HFF-Myc (cell line): Measurements from ENCODE around the gene YPEL3.
"Not testable (repeated sequence)": the region's sequence is repeated elsewhere in the genome, so short reads cannot be mapped to it uniquely, and the experiment has no call there.

ENCODE experiments used
- DNase-seq: peaks from one replicate; pipeline ENCODE4 v3.0.0-alpha.2; 2011; ENCODE audit warnings: low read depth; ENCODE audit errors: extremely low read depth
- H3K4me3 ChIP-seq: replicated peaks from 2 replicates; pipeline ENCODE4 v1.5.1; 2011; ENCODE audit warnings: low read depth, mild to moderate bottlenecking, control low read depth, low read length
- TF ChIP-seq, protein P1 (sequence below): IDR thresholded peaks from 2 replicates; pipeline ENCODE4 v1.5.1; 2012; ENCODE audit warnings: mild to moderate bottlenecking, low read depth, low read length, control low read depth; ENCODE audit errors: missing control alignments

Gene YPEL3

GRCh38 chr16:30117768-30118167 is 21.8 kb upstream of the YPEL3 start:
- H3K4me3 ChIP-seq = no peak overlapping the region

DNA sequence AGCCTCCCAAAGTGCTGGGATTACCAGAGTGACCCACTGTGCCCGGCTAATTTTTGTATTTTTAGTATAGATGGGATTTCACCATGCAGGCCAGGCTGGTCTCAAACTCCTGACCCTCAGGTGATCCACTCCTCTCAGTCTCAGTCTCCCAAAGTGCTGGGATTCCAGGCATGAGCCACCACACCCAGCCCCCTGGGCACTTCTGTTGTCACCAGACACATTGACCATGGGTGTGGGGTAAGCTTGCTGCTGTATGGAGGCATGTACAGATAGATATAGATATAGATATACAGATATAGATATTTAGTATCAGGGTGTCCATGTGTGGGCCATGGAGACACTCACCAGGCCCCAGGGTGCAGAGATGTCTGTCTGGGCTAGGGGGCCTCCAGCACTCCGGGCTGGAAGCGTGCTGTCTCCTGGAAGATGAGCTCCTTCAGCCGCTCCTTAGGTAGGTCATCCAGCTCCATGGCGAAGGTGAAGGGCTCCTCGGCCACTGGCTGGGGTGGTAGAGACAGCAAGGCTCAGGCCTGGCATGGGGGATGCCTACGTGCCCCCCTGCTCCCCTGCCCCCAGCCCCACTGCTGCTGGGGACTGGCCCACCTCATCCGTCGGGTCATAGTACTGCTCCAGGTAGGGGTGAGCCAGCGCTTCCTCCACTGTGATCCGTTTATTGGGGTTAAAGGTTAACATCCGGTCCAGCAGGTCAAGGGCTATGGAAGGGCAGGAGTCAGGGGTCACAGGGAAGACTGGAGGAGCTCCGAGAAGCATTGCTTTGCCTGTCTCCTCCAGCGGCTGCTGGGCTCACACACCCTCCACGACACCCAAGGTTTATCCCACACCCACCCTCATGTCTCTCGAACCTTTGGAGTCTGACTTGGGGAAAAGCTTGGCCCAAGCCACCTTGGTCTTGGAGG is 20.5 kb upstream of the YPEL3 start:
- no peak for DNase-seq
- no peak overlapping the region for H3K4me3 ChIP-seq
- TF ChIP-seq, protein P1, sequence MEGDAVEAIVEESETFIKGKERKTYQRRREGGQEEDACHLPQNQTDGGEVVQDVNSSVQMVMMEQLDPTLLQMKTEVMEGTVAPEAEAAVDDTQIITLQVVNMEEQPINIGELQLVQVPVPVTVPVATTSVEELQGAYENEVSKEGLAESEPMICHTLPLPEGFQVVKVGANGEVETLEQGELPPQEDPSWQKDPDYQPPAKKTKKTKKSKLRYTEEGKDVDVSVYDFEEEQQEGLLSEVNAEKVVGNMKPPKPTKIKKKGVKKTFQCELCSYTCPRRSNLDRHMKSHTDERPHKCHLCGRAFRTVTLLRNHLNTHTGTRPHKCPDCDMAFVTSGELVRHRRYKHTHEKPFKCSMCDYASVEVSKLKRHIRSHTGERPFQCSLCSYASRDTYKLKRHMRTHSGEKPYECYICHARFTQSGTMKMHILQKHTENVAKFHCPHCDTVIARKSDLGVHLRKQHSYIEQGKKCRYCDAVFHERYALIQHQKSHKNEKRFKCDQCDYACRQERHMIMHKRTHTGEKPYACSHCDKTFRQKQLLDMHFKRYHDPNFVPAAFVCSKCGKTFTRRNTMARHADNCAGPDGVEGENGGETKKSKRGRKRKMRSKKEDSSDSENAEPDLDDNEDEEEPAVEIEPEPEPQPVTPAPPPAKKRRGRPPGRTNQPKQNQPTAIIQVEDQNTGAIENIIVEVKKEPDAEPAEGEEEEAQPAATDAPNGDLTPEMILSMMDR = no peak

More at GRCh38 chr16:30117768-30118167, 21.8 kb upstream of the YPEL3 start:
- no peak for DNase-seq
- TF ChIP-seq, protein P1 = no peak

GRCh38 chr16:30115238-30115637 is 19.2 kb upstream of the YPEL3 start:
- TF ChIP-seq, protein P1 = no peak
- H3K4me3 ChIP-seq = no peak overlapping the region
- DNase-seq = no peak

DNA sequence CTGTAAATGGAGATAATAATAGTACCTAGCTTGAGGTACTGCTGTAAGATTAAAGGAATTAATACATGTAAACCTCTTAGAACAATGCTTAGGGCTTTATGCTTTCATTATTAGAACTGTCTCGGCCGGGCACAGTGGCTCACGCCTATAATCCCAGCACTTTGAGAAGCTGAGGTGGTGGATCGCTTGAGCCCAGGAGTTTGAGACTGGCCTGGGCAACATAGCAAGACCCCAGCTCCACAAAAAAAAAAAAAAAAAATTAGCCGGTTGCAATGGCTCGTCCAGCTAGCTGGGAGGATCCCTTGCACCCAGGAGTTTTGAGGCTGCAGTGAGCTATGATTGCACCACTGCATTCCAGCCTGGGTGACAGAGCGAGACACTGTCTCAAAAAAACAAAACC is 18.8 kb upstream of the YPEL3 start:
- not testable (repeated sequence) for H3K4me3 ChIP-seq, DNase-seq

- no peak for DNase-seq
- H3K4me3 ChIP-seq = no peak overlapping the region
- TF ChIP-seq, protein P1 = no peak
Observed at GRCh38 chr16:30114411-30114810, 18.4 kb upstream of the YPEL3 start.

DNA sequence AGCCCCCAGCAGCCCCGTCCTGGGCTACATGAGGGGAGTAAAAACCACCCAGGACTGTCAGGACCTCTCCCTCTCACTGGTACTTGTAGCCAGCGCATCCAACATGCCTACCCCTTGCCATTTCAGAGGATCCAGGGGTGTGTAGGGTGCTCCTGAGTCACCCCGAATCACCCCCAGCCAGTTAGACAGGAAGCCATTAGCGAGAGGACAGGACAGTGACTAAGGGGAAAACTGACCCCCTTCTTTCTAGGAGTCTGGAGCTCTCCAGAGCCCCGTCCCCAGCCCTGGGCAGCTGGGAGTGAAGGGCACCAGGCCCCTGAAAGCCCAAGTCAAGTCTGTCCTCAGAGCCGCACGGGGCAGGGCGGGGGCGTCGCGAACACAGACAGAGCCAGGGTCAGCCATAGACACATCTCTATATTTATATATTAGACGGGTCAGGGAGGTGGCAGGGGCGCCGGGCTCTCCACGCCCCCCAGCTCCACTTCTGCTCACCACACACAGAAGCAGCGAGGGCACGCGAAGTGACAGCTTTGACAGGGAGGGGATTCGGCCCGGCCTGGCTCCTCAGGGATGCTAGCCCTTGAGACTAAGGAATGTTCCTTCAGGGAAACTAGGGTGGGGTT is 17.8 kb upstream of the YPEL3 start:
- TF ChIP-seq, protein P1 = no peak
- H3K4me3 ChIP-seq = no peak overlapping the region
- no peak for DNase-seq

DNA sequence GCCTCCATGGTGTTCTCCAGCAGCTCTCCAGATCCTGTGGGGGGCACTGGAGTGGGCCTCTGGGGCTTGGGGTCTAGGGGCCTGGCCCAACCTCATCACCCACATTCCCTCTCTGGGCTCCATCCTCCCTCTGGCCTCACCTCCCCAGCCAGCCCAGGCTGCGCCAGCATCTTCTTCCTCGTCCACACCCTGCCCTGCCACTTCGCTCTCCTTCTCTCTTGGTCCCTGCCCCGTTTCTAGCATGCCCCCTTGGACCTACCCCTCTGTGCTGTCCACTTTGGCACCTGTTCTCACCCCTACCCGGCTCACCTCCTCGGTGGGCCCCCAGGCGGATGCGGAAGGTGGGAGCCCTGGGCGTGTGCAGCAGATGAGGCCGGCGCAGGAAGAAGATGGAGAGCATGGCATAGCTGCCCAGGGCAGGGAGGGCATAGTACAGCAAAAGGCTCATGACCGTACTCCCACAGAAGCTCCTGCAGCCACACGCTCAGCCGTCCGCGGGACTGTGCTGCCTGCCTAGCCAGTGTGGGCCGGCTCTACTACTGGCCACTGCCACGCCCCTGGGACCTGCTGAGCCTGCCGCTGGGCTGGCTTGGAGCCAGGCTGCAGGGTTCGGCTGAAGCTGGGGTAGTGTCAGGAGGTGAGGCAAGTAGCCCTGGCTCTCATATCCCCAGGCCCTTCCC is 17.2 kb upstream of the YPEL3 start, which contains the start of gene GDPD3:
Gene GDPD3 (minus strand): TSS at position 507 of the 680 bp plus-strand sequence. CDS start 59 bp downstream, at position 448.
- no peak for DNase-seq

More for the DNA sequence above, 17.2 kb upstream of the YPEL3 start, which contains the start of gene GDPD3:
- H3K4me3 ChIP-seq = no peak within 1 kb of the TSS
- TF ChIP-seq, protein P1 = no peak
